ENCODE measurements around the gene CCDC102A. TPM values are rescaled to one million over a fixed set of nuclear protein-coding genes. Genes with fewer than 3 reads are reported as not detected.

Gene CCDC102A
- total RNA-seq, 4 donors from 2014 or later: 24.4 to 56.6 (median 35.7) TPM

DNA sequence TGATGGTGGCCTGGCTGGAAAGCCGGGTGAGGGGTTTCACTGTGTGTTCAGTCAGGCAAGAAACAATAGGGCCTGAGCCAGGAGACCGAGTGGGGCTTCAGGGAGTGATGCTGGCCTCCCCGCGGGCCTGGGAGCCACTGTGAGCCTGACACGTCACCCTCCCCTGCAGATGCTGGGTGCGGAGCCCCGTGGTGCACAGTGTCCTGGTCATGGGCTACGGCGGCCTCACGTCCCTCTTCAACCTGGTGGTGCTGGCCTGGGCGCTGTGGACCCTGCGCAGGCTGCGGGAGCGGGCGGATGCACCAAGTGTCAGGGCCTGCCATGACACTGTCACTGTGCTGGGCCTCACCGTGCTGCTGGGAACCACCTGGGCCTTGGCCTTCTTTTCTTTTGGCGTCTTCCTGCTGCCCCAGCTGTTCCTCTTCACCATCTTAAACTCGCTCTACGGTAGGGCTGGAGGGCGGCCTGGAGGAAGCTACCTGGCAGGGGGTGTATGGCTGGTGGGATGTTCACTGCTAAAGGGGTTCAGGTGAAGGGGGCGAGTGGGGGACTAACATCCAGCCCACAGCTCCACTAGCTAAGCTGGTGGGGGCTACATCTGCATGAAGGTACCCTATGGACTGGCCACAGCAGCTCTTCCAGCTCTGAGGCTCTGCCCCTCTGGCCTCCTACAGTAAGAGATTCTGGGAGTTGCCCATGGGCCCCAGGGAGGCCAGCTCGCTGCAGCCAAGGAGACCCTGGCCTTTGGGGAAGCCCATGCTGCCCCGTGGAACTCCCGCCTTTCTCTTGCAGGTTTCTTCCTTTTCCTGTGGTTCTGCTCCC, 38.5 kb upstream of the CCDC102A start:
- Histone ChIP-seq H3K27me3 (peaks cover 66% of the 10 kb centered on the region), H3K36me3 (no peaks in the 10 kb centered on the region), H3K27ac (no peak overlapping the region), H3K4me3 (no peak overlapping the region), H3K4me1 (peaks cover 0 to 5% (median 0%) of the 10 kb centered on the region in 3 donors), H3K9me3 (no peaks in the 10 kb centered on the region)
- WGBS, 2 donors (ENCODE audit: low coverage in 1 of 2): 60 to 89% methylated on average over 1 to 3 of the region's 24 CpGs
- no peak for ATAC-seq
- TF ChIP-seq EP300 (IDR thresholded peaks at IDR 0.05) (no peak), POLR2A (IDR thresholded peaks at IDR 0.05) (no peak), POLR2AphosphoS5 (IDR thresholded peaks at IDR 0.05) (no peak)
- TF ChIP-seq, protein P1, sequence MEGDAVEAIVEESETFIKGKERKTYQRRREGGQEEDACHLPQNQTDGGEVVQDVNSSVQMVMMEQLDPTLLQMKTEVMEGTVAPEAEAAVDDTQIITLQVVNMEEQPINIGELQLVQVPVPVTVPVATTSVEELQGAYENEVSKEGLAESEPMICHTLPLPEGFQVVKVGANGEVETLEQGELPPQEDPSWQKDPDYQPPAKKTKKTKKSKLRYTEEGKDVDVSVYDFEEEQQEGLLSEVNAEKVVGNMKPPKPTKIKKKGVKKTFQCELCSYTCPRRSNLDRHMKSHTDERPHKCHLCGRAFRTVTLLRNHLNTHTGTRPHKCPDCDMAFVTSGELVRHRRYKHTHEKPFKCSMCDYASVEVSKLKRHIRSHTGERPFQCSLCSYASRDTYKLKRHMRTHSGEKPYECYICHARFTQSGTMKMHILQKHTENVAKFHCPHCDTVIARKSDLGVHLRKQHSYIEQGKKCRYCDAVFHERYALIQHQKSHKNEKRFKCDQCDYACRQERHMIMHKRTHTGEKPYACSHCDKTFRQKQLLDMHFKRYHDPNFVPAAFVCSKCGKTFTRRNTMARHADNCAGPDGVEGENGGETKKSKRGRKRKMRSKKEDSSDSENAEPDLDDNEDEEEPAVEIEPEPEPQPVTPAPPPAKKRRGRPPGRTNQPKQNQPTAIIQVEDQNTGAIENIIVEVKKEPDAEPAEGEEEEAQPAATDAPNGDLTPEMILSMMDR (IDR thresholded peaks at IDR 0.05): no peak

DNA sequence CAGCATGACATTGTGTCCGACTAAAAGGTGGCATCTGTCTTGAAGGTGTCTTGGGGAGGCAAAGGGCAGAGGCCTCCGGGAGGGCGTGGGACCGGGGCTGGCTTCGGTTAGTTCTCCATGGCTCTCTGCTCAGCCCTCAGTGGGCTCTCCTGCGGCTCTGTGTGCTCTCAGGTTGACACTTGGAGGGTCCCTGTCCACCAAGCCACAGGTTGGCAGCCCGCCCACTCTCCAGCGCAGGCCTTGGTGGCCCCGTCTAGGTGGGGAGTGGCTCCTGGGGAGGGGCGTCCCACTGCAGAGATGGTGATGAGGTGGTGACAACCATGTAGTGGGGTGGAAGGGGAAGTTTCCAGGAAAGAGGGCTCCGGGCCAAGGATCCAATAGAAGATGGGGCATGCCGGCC, 37.7 kb upstream of the CCDC102A start:
- TF ChIP-seq, protein P1 (IDR thresholded peaks at IDR 0.05): no peak
- no peak for TF ChIP-seq POLR2A (IDR thresholded peaks at IDR 0.05)
- no peak for TF ChIP-seq POLR2AphosphoS5 (IDR thresholded peaks at IDR 0.05)
- no peak for TF ChIP-seq EP300 (IDR thresholded peaks at IDR 0.05)
- Histone ChIP-seq H3K4me1 (peaks cover 0 to 5% (median 0%) of the 10 kb centered on the region in 3 donors), H3K9me3 (no peaks in the 10 kb centered on the region), H3K27me3 (peaks cover 59% of the 10 kb centered on the region), H3K4me3 (no peak overlapping the region), H3K36me3 (no peaks in the 10 kb centered on the region), H3K27ac (no peak overlapping the region)
- no peak for ATAC-seq
- 100% methylated on average over 2 of the region's 12 CpGs; no CpG with 5 or more reads in 1 of the 2 donors for WGBS, 2 donors (ENCODE audit: low coverage in 1 of 2)

DNA sequence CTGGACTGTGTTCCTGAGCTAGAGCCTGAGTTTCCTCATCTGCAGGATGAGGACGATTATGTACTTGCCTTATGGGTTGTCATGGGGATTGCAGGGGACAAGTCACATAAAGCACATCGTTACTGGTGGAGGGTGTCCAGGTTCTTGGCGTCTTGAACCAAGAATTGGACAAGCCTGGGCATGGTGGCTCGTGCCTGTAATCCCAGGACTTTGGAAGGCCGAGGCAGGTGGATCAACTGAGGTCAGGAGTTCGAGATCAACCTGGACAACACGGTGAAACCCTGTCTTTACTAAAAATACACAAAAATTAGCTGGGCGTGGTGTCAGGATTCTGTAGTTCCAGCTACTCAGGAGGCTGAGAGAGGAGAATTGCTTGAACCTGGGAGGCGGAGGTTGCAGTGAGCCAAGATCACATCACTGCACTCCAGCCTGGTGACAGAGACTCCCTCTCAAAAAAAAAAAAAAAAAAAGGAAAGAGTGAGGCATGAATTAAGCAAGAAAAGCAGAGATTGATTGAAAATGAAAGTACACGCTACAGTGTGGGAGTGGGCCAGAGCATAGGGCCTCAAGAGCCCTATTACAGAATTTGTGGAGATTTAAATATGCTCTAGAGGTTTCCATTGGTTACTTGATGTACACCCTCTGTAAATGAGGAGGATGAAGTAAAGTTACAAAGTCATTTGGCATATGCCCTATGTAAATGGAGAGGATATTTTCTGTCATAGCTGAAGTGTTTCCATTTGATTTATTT, 36.8 kb upstream of the CCDC102A start:
- no peak for TF ChIP-seq POLR2AphosphoS5 (IDR thresholded peaks at IDR 0.05)
- no peak for TF ChIP-seq EP300 (IDR thresholded peaks at IDR 0.05)
- TF ChIP-seq, protein P1 (IDR thresholded peaks at IDR 0.05): no peak
- TF ChIP-seq POLR2A (IDR thresholded peaks at IDR 0.05): no peak
- Histone ChIP-seq H3K4me3 (no peak overlapping the region), H3K36me3 (no peaks in the 10 kb centered on the region), H3K27ac (no peak overlapping the region), H3K9me3 (no peaks in the 10 kb centered on the region), H3K4me1 (peaks cover 0 to 5% (median 0%) of the 10 kb centered on the region in 3 donors), H3K27me3 (peaks cover 50% of the 10 kb centered on the region)
- WGBS, 2 donors (ENCODE audit: low coverage in 1 of 2): 68 to 76% methylated on average over 2 to 5 of the region's 10 CpGs
- no peak for ATAC-seq

DNA sequence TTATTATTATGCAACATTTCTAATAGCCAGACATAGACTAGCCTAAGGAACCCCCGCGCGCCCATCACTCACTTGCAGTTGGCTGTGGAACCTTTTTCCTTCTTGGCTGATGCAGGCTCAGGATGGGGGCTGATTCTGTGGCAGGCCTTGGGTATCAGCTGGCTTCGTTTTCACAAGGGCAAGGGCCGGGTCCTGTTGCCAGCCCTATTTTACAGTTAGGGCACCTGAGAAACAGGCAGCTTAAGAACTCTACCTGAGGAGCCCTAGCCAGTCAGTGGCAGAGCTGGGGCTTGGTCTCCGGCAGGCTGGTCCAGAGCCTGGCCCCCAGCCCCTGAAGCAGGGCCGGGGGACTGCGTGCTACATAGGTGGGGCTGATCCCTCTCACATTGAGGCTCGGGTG, 34.7 kb upstream of the CCDC102A start:
- TF ChIP-seq POLR2AphosphoS5 (IDR thresholded peaks at IDR 0.05): no peak
- Histone ChIP-seq H3K27ac (no peak overlapping the region), H3K4me3 (no peak overlapping the region), H3K27me3 (peaks cover 32% of the 10 kb centered on the region), H3K9me3 (no peaks in the 10 kb centered on the region), H3K4me1 (no peaks in the 10 kb centered on the region), H3K36me3 (no peaks in the 10 kb centered on the region)
- 80% methylated on average over 2 of the region's 9 CpGs; no CpG with 5 or more reads in 1 of the 2 donors for WGBS, 2 donors (ENCODE audit: low coverage in 1 of 2)
- no peak for ATAC-seq

DNA sequence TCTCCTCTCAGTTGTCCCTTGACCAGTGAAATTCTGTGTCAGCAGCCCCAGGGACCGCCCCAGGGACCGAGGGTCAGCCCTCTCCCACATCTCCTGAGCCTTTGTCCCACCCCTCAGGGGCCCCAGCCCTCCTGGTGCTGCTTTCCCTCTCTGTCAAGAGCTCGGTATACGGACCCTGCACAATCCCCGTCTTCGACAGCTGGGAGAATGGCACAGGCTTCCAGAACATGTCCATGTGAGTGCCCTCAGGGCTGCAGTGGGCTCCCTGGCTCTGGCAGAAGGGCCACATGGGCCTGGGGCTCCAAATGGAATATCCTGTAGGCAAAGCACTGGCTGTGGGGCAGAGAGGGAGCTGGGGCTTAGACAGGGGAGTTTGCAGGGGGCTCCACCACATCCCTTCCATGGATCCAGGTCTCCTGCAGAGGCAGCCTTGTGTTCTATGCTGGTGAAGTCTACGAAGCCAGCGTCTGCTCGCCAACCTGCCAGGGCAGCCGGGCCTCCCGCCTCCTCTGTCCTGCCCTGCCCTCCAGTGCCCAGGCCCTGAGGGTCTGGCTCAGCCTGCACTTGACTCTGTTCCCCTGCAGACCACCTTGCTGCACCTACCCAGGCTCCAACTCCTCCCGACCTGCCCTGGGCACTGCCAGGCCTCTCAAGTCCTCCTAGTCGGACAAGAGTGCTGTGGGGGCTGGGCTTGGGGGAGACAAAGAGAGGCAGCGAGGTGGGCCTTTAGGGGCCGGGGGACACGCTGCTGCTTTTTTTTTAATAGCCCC, 34.1 kb upstream of the CCDC102A start:
- ATAC-seq: no peak
- no peak for TF ChIP-seq POLR2A (IDR thresholded peaks at IDR 0.05)
- no peak for TF ChIP-seq POLR2AphosphoS5 (IDR thresholded peaks at IDR 0.05)
- no peak for TF ChIP-seq EP300 (IDR thresholded peaks at IDR 0.05)
- TF ChIP-seq, protein P1 (IDR thresholded peaks at IDR 0.05): no peak
- H3K27me3 ChIP-seq: peaks cover 26% of the 10 kb centered on the region
- H3K4me1 ChIP-seq: no peaks in the 10 kb centered on the region
- no peaks in the 10 kb centered on the region for H3K36me3 ChIP-seq
- WGBS, 2 donors (ENCODE audit: low coverage in 1 of 2): 91 to 92% methylated on average over 4 to 5 of the region's 16 CpGs
- no peak overlapping the region for H3K27ac ChIP-seq
- no peak overlapping the region for H3K4me3 ChIP-seq
- no peaks in the 10 kb centered on the region for H3K9me3 ChIP-seq

Data from gastroesophageal sphincter (tissue), 4 donors.